Endothelial cell of umbilical vein (primary cell): Measurements from ENCODE around the gene TLCD3B. TPM values are rescaled to one million over a fixed set of nuclear protein-coding genes. Genes with fewer than 3 reads are reported as not detected.

Experiments
- BruUV-seq: library from RNA; stranded (reverse); fragments of 400-500 nt; replicated peaks from 2 replicates; lab custom pipeline; 2021; lab: Mats Ljungman, UMichigan
- CTCF ChIA-PET: fragments of 300-600, 350-600 bp; sonication (Branson Sonifier 250); formaldehyde crosslinking; loops from one replicate; lab custom pipeline; 2021; ENCODE audit warnings: antibody characterized with exemption, inconsistent platforms; lab: Charles Lee
- POLR2A ChIA-PET: fragments of 300-600, 350-600 bp; sonication (Branson Sonifier 250); formaldehyde crosslinking; loops from one replicate; lab custom pipeline; 2021; ENCODE audit warnings: antibody characterized with exemption, inconsistent platforms; lab: Charles Lee
- DNase-seq: peaks from one replicate; pipeline ENCODE4 v3.0.0-alpha.2; 2011; ENCODE audit warnings: low read depth, low spot score
- FAIRE-seq: peaks from 2 replicates; lab custom pipeline; 2011; peaks lifted over from hg19 to GRCh38; lab: Jason Lieb, UNC
- H2AFZ ChIP-seq: 2 replicates; pipeline ENCODE4 v1.6.0; 2012; ENCODE audit warnings: low read depth, low read length, control low read depth, inconsistent platforms
- H3K27ac ChIP-seq: 2 replicates; pipeline ENCODE4 v1.5.1; 2011; ENCODE audit warnings: low read depth, mild to moderate bottlenecking, control low read depth, low read length, moderate library complexity; ENCODE audit not compliant: insufficient read depth
- H3K27me3 ChIP-seq, 2 experiments: 2 replicates each; pipeline versions ENCODE4 v1.6.0 to v1.6.1; 2011; ENCODE audit warnings: low read length in 2 of 2, mixed read lengths in 1 of 2; ENCODE audit not compliant: control insufficient read depth in 2 of 2, insufficient read depth in 2 of 2
- H3K36me3 ChIP-seq, 2 experiments: 2 replicates in 1 of 2; 3 replicates in 1 of 2; pipeline ENCODE4 v1.5.1; 2011; ENCODE audit warnings: low read length in 2 of 2, mild to moderate bottlenecking in 1 of 2, moderate library complexity in 1 of 2; ENCODE audit not compliant: control insufficient read depth in 2 of 2, insufficient read depth in 2 of 2; ENCODE audit errors: extremely low read depth in 1 of 2
- H3K4me1 ChIP-seq: 3 replicates; pipeline ENCODE4 v1.5.1; 2011; ENCODE audit warnings: mild to moderate bottlenecking, low read length; ENCODE audit not compliant: control insufficient read depth, insufficient read depth; ENCODE audit errors: extremely low read depth
- H3K4me2 ChIP-seq: 2 replicates; pipeline ENCODE4 v1.6.1; 2011; ENCODE audit warnings: low read length, control low read depth, mixed read lengths; ENCODE audit not compliant: insufficient read depth
- H3K4me3 ChIP-seq, 3 experiments: fragments of 200-600 bp in 1 of 3; sonication (generic), shearing (Covaris generic) in 1 of 3; replicated peaks in 1 of 3; 2 replicates each; pipeline ENCODE4 v1.5.1; 2011 to 2016; ENCODE audit warnings: control low read depth in 3 of 3, low read length in 3 of 3, mild to moderate bottlenecking in 2 of 3, inconsistent platforms in 1 of 3, low read depth in 1 of 3, moderate library complexity in 1 of 3; ENCODE audit not compliant: insufficient read depth in 1 of 3
- H3K79me2 ChIP-seq: 2 replicates; pipeline ENCODE4 v1.6.0; 2012; ENCODE audit warnings: low read length, inconsistent platforms; ENCODE audit not compliant: control insufficient read depth, insufficient read depth
- H3K9ac ChIP-seq: replicated peaks from 2 replicates; pipeline ENCODE3; 2011; ENCODE audit warnings: low read length, control low read depth; ENCODE audit not compliant: insufficient read depth; ENCODE audit errors: extremely low read depth
- H3K9me1 ChIP-seq: replicated peaks from 3 replicates; pipeline ENCODE4 v1.6.0; 2011; ENCODE audit warnings: mild to moderate bottlenecking, low read length; ENCODE audit not compliant: control insufficient read depth, insufficient read depth; ENCODE audit errors: extremely low read depth
- H3K9me3 ChIP-seq: replicated peaks from 2 replicates; pipeline ENCODE4 v1.5.1; 2012; ENCODE audit warnings: low read length, inconsistent platforms; ENCODE audit not compliant: control insufficient read depth, insufficient read depth
- H4K20me1 ChIP-seq: replicated peaks from 2 replicates; pipeline ENCODE3; 2011; ENCODE audit warnings: mild to moderate bottlenecking, low read length; ENCODE audit not compliant: control insufficient read depth, insufficient read depth; ENCODE audit errors: extremely low read depth
- EZH2 ChIP-seq: IDR thresholded peaks from 2 replicates; pipeline ENCODE4 v1.6.1; 2012; ENCODE audit warnings: borderline replicate concordance, low read depth, mild to moderate bottlenecking, moderate library complexity, low read length, inconsistent platforms; ENCODE audit not compliant: severe bottlenecking
- FOS ChIP-seq: IDR thresholded peaks from 2 replicates; pipeline ENCODE4 v1.6.1; 2011; ENCODE audit warnings: mild to moderate bottlenecking, low read length, moderate library complexity, borderline replicate concordance; ENCODE audit not compliant: insufficient read depth
- GATA2 ChIP-seq: IDR thresholded peaks from 2 replicates; pipeline ENCODE4 v1.7.0; 2011; ENCODE audit warnings: low read depth, mild to moderate bottlenecking, moderate library complexity, mixed read lengths, low read length; ENCODE audit not compliant: insufficient read length, insufficient read depth
- JUN ChIP-seq: IDR thresholded peaks from 2 replicates; pipeline ENCODE4 v1.6.1; 2011; ENCODE audit warnings: borderline replicate concordance, low read depth; ENCODE audit not compliant: insufficient read length, insufficient read depth
- MAX ChIP-seq: IDR thresholded peaks from 2 replicates; pipeline ENCODE4 v1.6.1; 2011; ENCODE audit not compliant: insufficient read depth, insufficient read length
- MYC ChIP-seq: IDR thresholded peaks from one replicate; pipeline ENCODE4 v1.6.1; 2011; ENCODE audit warnings: mild to moderate bottlenecking, low read depth, low read length
- POLR2A ChIP-seq: IDR thresholded peaks from 2 replicates; pipeline ENCODE4 v1.6.1; 2012; ENCODE audit warnings: low read depth, mild to moderate bottlenecking, control low read depth, low read length
- POLR2AphosphoS5 ChIP-seq: IDR thresholded peaks from 2 replicates; pipeline ENCODE4 v1.6.1; 2012; ENCODE audit warnings: low read depth, mild to moderate bottlenecking, control low read depth, low read length, moderate library complexity; ENCODE audit not compliant: insufficient read depth
- dilution Hi-C: fragments of 300-500 bp; cut with MboI; formaldehyde crosslinking; loops from one replicate; pipeline ENCODE4 v1.15.0; 2019; ENCODE audit warnings: low sequenced_read_pairs; ENCODE audit not compliant: extremely low pct_ligation_motif_present
- intact Hi-C: fragments of 100-400 bp; cut with micrococcal nuclease; formaldehyde crosslinking; loops from one replicate; pipeline ENCODE4 v1.10.0; 2022
- polyA plus RNA-seq, 4 experiments: library from polyadenylated mRNA; depleted of rRNA in 3 of 4; stranded (reverse) in 3 of 4; unstranded in 1 of 4; fragments of >200 nt; gene quantifications; 2 replicates each; pipeline versions ENCODE4 v1.2.1 to v1.2.3, GENCODE V29; 2011 to 2012; ENCODE audit warnings: missing spikeins in 1 of 4
- total RNA-seq: library from RNA; stranded (reverse); gene quantifications from 2 replicates; pipeline ENCODE4 v1.2.3, GENCODE V29; 2021
- TF ChIP-seq, protein P1 (sequence below), 2 donors: IDR thresholded peaks; 1 replicate in 1 of 2; 2 replicates in 1 of 2; pipeline ENCODE4 v1.5.1; 2011; ENCODE audit warnings: low read length in 2 of 2, mild to moderate bottlenecking in 2 of 2, moderate library complexity in 2 of 2, control low read depth in 1 of 2, inconsistent platforms in 1 of 2, low read depth in 1 of 2; ENCODE audit not compliant: insufficient read depth in 1 of 2; ENCODE audit errors: extremely low read depth in 1 of 2

Gene TLCD3B
- total and polyA plus RNA-seq, 2 donors (not counting 3 experiments of a cell fraction or from before 2014, with no cell fraction given) = 0.37 to 0.86 TPM

DNA sequence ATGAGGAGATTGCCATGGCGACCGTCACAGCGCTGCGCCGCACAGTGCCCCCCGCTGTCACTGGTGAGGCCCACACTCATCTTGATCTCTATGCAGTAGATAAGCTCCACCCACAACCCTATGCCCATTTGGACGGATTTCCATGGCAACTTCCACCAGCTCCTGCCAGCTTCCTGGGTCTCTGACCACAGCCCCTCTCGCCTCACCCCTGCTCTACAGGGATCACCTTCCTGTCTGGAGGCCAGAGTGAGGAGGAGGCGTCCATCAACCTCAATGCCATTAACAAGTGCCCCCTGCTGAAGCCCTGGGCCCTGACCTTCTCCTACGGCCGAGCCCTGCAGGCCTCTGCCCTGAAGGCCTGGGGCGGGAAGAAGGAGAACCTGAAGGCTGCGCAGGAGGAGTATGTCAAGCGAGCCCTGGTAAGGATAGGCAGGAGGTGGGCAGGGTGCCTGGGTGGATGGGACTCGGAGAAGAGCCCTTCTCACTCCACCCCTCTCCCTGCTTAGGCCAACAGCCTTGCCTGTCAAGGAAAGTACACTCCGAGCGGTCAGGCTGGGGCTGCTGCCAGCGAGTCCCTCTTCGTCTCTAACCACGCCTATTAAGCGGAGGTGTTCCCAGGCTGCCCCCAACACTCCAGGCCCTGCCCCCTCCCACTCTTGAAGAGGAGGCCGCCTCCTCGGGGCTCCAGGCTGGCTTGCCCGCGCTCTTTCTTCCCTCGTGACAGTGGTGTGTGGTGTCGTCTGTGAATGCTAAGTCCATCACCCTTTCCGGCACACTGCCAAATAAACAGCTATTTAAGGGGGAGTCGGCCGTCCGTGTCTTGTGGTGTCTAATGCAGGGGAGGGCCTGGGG, 38.8 kb upstream of the TLCD3B start:
- H2AFZ ChIP-seq = no peak overlapping the region
- no peak overlapping the region for H3K4me3 ChIP-seq
- peaks cover 14% of the 10 kb centered on the region for H3K4me1 ChIP-seq
- no peaks in the 10 kb centered on the region for H3K27me3 ChIP-seq
- no peak for DNase-seq
- intact Hi-C loops (no loop called here), dilution Hi-C loops (no loop called here)
- CTCF ChIA-PET = interaction anchor here (0.9 kb wide), 1 partner anchor 23 kb away, joined by 3 read pairs; no protein-coding TSS in a partner anchor
- H3K27ac ChIP-seq = no peak overlapping the region
- H3K9ac ChIP-seq = no peak overlapping the region
- peaks cover 46% of the 10 kb centered on the region for H3K79me2 ChIP-seq
- no peaks in the 10 kb centered on the region for H4K20me1 ChIP-seq
- H3K4me2 ChIP-seq = no peak overlapping the region
- peaks cover 24 to 42% of the 10 kb centered on the region in 2 experiments for H3K36me3 ChIP-seq
- H3K9me3 ChIP-seq = no peaks in the 10 kb centered on the region
- POLR2A ChIA-PET = interaction anchor here (0.5 to 0.8 kb wide), 2 partner anchors 22 to 111 kb away, joined by 5 to 8 read pairs; partner anchors contain the start of gene TBX6
- FAIRE-seq = no peak
- BruUV-seq = TSS peak; percentile 6
- no peaks in the 10 kb centered on the region for H3K9me1 ChIP-seq
- no peak for TF ChIP-seq FOS
- no peak for TF ChIP-seq POLR2AphosphoS5
- TF ChIP-seq POLR2A = no peak
- no peak for TF ChIP-seq GATA2
- no peak for TF ChIP-seq EZH2
- no peak for TF ChIP-seq MYC
- TF ChIP-seq MAX = no peak
- TF ChIP-seq JUN = no peak
- TF ChIP-seq, protein P1, sequence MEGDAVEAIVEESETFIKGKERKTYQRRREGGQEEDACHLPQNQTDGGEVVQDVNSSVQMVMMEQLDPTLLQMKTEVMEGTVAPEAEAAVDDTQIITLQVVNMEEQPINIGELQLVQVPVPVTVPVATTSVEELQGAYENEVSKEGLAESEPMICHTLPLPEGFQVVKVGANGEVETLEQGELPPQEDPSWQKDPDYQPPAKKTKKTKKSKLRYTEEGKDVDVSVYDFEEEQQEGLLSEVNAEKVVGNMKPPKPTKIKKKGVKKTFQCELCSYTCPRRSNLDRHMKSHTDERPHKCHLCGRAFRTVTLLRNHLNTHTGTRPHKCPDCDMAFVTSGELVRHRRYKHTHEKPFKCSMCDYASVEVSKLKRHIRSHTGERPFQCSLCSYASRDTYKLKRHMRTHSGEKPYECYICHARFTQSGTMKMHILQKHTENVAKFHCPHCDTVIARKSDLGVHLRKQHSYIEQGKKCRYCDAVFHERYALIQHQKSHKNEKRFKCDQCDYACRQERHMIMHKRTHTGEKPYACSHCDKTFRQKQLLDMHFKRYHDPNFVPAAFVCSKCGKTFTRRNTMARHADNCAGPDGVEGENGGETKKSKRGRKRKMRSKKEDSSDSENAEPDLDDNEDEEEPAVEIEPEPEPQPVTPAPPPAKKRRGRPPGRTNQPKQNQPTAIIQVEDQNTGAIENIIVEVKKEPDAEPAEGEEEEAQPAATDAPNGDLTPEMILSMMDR (IDR thresholded peaks at IDR 0.05; ENCODE audit: extremely low read depth in 1 of 2, insufficient read depth in 1 of 2, low read depth in 1 of 2, low read length in 2 of 2) = no peak
